ENCODE measurements around the gene RPL7L1. TPM values are rescaled to one million over a fixed set of nuclear protein-coding genes. Genes with fewer than 3 reads are reported as not detected.

RPL7L1 gene
- polyA plus RNA-seq, 1 experiment = 30.2 TPM

DNA sequence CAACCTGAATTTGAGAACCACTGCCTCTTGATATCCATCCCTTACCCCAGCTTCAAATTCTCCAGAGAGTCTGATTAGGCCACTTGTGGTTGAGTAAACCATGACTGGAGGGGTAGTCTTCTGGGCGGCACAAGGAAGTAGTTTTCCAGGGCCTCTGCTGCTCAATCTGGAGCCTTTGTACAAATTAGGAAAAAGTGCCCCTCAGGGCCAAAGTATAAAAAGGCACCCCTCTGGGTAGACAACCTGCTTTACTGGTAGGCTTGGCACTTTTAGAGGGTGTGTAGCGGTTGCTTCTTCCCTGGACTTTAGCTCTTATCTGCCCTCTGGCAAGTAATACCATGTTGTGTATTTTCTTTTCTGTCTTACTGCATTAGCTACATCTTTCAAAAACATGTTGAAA lies 32.9 kb upstream of the RPL7L1 start:
- H3K36me3 ChIP-seq (ENCODE audit: control insufficient read depth, insufficient read depth, low read length) = peaks cover 2% of the 10 kb centered on the region
- no peak overlapping the region for H3K4me3 ChIP-seq (ENCODE audit: low read depth, low read length)
- TF ChIP-seq, protein P1, sequence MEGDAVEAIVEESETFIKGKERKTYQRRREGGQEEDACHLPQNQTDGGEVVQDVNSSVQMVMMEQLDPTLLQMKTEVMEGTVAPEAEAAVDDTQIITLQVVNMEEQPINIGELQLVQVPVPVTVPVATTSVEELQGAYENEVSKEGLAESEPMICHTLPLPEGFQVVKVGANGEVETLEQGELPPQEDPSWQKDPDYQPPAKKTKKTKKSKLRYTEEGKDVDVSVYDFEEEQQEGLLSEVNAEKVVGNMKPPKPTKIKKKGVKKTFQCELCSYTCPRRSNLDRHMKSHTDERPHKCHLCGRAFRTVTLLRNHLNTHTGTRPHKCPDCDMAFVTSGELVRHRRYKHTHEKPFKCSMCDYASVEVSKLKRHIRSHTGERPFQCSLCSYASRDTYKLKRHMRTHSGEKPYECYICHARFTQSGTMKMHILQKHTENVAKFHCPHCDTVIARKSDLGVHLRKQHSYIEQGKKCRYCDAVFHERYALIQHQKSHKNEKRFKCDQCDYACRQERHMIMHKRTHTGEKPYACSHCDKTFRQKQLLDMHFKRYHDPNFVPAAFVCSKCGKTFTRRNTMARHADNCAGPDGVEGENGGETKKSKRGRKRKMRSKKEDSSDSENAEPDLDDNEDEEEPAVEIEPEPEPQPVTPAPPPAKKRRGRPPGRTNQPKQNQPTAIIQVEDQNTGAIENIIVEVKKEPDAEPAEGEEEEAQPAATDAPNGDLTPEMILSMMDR (IDR thresholded peaks at IDR 0.05; ENCODE audit: insufficient read depth, low read depth, low read length) = no peak
- H3K27me3 ChIP-seq (ENCODE audit: control insufficient read depth, insufficient read depth, low read length) = no peaks in the 10 kb centered on the region
- POLR2A ChIA-PET = no interaction called here
- CTCF ChIA-PET = no interaction called here
- no peak for DNase-seq (ENCODE audit: low read depth)

- ChIA-PET POLR2A (no interaction called here), CTCF (interaction anchor here (0.6 kb wide), 1 partner anchor 130 kb away, joined by 3 read pairs; no protein-coding TSS in a partner anchor)
- Histone ChIP-seq H3K4me3 (ENCODE audit: low read depth, low read length) (no peak overlapping the region), H3K27me3 (ENCODE audit: control insufficient read depth, insufficient read depth, low read length) (no peaks in the 10 kb centered on the region), H3K36me3 (ENCODE audit: control insufficient read depth, insufficient read depth, low read length) (peaks cover 3% of the 10 kb centered on the region)
- TF ChIP-seq, protein P1 (IDR thresholded peaks at IDR 0.05; ENCODE audit: insufficient read depth, low read depth, low read length) = no peak
- no peak for DNase-seq (ENCODE audit: low read depth)
Observed at GRCh38 chr6:42848700-42849099, 30.7 kb upstream of the RPL7L1 start.

DNA sequence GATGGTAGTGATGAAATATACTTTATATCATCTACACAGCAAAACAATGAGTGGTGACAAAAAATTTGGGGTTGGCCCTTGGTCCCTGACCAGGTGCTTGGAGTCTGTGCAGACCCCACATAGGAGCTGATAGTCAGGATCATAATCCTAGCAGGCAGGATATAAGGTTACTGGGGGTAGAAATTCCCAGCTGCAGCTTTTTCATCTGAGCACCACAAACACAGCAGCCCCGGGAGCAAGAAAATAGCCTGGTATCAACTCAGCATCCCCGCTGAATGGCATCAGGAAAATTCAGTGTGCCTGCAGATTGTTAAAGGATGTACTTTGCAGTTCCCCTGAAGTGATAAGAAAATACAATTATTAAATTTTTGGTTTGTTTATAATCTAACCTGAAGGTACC lies 27.8 kb upstream of the RPL7L1 start:
- CTCF ChIA-PET = interaction anchor here (1.2 to 1.4 kb wide), 2 partner anchors 10 to 25 kb away, joined by 3 to 4 read pairs; no protein-coding TSS in a partner anchor
- TF ChIP-seq, protein P1 (IDR thresholded peaks at IDR 0.05; ENCODE audit: insufficient read depth, low read depth, low read length) = no peak

DNA sequence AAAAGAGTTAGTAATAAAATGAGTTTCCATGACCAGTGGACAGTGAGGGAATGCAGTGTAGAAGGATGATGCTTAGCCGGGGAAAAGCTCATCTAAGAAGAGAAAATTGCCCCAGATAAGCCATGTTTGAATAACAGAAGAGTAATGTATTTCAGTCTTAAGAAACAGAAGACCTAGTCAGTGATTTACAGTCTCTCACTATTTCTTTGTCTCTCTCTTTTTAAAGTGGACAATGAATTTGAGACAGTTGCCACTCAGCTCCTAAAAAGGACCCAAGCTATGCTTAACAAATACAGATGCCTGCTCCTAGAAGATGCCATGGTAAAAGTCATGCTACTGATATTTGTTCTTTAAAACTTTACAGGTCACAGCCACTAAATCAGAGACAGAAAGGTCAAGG lies 19.4 kb upstream of the RPL7L1 start:
- DNase-seq (ENCODE audit: low read depth) = no peak
- TF ChIP-seq, protein P1 (IDR thresholded peaks at IDR 0.05; ENCODE audit: insufficient read depth, low read depth, low read length) = no peak
- POLR2A ChIA-PET = no interaction called here
- Histone ChIP-seq H3K36me3 (ENCODE audit: control insufficient read depth, insufficient read depth, low read length) (peaks cover 10% of the 10 kb centered on the region), H3K4me3 (ENCODE audit: low read depth, low read length) (no peak overlapping the region), H3K27me3 (ENCODE audit: control insufficient read depth, insufficient read depth, low read length) (no peaks in the 10 kb centered on the region)
- CTCF ChIA-PET = interaction anchor here (1.1 to 1.5 kb wide), 2 partner anchors 133 to 198 kb away, joined by 3 to 4 read pairs; no protein-coding TSS in a partner anchor

More for the DNA sequence above, 27.8 kb upstream of the RPL7L1 start:
- no peak for DNase-seq (ENCODE audit: low read depth)
- Histone ChIP-seq H3K4me3 (ENCODE audit: low read depth, low read length) (no peak overlapping the region), H3K27me3 (ENCODE audit: control insufficient read depth, insufficient read depth, low read length) (no peaks in the 10 kb centered on the region), H3K36me3 (ENCODE audit: control insufficient read depth, insufficient read depth, low read length) (peaks cover 1% of the 10 kb centered on the region)
- POLR2A ChIA-PET = no interaction called here

DNA sequence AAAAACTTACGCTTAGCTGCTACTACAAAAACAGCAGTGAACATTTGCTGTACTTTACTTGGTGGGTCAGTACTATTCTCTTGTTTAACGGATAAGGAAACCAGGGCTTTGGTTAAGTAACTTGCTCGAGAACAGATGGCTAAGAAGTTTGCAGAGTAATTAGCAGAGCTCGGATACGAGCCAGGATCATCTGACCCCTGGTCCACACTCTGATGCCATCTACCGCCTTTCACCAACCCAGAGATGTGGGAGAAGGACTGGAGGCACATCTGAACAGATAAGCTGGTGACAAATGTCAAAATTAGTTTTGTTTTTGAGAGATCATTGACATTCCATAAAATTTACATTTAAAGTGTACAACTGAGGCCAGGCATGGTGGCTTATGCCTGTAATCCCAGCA lies 18.9 kb upstream of the RPL7L1 start:
- TF ChIP-seq, protein P1 (IDR thresholded peaks at IDR 0.05; ENCODE audit: insufficient read depth, low read depth, low read length) = no peak
- ChIA-PET CTCF (interaction anchor here (1.1 to 1.5 kb wide), 2 partner anchors 134 to 199 kb away, joined by 3 to 4 read pairs; no protein-coding TSS in a partner anchor), POLR2A (no interaction called here)
- Histone ChIP-seq H3K4me3 (ENCODE audit: low read depth, low read length) (no peak overlapping the region), H3K27me3 (ENCODE audit: control insufficient read depth, insufficient read depth, low read length) (no peaks in the 10 kb centered on the region), H3K36me3 (ENCODE audit: control insufficient read depth, insufficient read depth, low read length) (peaks cover 12% of the 10 kb centered on the region)
- no peak for DNase-seq (ENCODE audit: low read depth)

Measured in BJ (cell line).